GM04504 (cell line): ENCODE data around the gene HARS1.
"Not testable (repeated sequence)": the region's sequence is repeated elsewhere in the genome, so short reads cannot be mapped to it uniquely, and the experiment has no call there.

Experiments
- DNase-seq: peaks from one replicate; pipeline ENCODE4 v3.0.0-alpha.2; 2012; ENCODE audit warnings: low read depth

Gene HARS1

DNA sequence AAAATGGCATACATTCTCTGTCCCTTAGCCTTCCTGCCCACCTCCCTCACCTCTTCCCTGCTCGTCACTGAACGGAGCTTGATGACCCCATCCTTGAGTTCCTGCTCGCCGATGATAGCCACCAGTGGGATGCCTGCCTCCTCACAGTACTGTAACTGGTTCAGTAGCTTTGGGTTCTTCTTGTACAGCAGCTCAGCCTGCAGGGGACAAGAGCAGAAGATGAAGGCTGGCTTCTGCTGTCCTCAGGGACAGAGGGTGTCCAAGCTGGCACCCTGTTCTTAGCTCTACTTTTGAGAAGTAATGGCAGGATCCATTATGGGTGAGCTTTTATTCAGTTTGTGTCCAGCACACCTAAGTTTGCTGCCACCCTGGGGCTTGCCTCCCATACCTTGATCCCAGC is 16.5 kb downstream of the HARS1 start:
- no peak for DNase-seq

DNA sequence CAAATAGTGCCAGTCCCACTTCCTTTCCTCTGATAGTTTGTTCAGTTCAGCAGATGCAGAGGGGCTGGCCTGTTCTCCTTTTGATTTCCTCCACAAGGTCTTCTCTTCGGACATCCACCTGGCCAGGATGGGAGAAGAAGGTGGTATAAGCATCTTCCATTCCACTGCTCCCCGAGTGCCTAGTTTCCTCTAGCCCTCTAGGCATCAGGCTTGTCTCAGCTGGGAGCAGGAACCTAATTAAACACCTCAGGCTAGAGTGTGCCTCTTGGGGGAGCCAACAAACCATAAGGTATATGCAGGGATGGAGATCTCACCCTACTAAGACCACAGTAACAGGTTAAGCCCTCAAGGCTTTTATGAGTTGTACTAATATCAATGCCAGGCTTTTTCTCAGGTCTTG is 17.0 kb downstream of the HARS1 start:
- DNase-seq = no peak

DNA sequence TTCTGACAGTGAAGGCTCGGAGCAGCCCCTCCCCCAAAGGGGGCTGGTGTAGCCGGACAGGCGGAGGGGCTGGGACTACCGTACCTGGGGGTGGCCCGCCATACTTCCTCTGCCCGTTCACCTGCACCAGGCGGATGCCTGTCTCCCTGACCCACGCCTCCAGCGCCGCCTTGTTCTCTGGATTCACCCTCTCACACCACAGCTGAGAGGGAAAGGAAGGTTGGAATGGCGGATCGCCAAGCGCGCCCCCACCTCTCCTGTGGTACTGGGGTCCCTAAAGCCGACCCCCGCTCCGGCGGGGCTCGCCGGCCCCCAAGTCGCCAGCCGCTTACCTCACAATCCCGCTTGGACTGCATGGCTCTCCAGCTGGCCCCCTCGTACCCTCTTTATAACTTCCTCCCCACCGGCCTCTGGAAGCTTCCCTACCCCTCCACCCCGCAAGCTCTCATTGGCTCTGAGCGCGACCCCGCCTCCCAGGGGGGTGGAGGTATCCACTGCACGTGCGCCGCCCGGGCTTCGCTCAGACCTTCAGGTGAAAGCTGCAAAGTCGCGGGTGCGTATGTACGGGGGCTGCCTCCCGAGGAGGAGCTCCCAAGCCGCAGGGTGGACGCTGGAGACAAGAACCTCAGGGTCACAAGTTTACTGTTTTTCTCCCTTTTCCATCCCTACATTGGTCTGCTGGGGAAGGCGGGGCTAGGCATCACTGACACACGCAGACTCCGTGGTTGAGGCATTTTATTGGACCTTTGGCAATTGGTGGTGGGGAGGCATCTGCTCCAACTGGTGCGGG is 17.8 kb downstream of the HARS1 start, which contains the start of gene DND1:
DND1 (minus strand) TSS at position 390 of the 790 bp plus-strand sequence; CDS start at position 356, 34 bp downstream.
- no peak for DNase-seq

DNA sequence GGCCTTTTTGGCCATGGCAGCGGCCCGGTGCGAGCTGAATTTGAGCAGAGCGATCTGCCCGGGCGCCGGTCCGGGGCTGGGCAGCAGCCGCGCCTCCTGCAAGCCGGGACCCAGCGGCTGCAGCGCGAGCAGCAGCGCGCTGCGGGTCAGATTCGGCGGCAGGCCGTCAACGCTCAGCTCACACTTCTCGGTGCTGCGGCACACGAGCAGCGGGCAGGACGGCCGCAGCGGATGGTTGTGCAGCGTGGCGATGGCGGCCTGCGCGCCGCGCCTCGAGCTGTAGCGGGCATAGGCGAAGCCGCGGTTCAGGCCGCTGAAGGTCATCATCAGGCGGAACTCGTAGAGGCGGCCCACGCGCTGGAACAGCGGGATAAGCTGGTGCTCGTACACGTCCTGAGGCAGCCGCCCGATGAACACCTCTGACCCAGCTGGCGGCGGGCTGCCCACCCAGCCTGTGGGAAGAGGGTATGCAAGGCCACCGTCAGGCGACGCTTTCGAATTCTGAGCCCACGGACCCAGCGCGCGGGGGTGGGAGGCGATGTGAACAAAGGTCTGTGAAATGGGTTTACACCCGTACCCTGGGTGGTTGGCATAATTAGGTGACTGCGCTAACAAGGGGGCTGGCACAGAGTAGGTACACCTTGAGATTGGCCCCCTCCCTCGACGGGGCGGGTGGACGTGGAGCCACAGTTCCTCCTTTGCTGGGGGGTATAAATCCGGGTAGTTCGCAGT is 18.5 kb downstream of the HARS1 start:
- no peak for DNase-seq

DNA sequence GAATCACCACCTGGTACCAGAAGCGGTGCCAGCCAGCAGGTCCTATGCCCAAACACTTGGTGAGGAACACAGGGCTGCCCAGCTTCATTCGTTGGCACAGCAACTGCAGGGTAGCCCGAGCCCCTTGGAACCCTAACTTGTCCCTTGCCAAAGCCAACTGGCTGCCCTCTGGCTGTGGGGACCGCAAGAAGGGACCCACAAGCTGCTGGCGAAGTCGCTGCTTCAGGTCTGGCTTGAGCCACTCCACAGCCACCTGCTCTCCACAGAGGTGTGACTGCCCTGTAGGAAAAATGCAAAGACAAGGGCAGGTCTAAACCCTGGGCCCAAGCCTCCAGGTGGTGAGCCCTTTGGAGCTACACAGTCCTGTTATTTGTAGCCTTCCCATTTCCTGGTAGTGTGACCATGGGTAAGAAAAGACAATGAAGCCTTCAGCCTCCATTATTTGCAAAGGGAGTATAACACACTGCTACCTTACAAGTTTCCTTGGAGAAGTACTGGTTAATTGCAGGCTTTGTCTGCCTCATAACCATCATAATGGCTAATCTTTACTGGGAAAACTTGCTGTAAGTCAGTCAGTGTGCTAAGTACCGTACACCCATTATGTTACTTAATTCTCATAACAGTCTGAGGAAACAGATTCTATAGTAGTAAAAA is 19.6 kb downstream of the HARS1 start:
- DNase-seq = no peak

DNA sequence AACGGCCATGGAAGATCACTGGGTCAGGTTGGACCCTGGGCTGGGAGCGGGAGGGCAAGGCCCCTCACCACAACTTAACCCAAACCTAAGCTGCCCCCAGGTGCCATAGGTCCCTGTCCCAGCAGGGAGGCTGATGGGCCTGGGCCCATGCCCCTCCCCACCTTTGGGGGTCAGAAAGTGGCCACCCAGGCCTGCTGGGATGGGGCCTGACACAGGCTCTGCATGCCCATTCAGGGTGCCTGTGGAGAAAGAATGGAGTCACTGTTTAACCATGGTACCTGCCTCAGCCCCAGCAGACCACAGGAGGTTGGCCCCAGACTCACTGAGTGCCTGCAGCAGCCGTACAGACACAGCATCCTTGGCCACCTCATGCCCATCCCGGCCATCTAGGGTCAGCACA is 20.1 kb downstream of the HARS1 start:
- DNase-seq = not testable (repeated sequence)

DNA sequence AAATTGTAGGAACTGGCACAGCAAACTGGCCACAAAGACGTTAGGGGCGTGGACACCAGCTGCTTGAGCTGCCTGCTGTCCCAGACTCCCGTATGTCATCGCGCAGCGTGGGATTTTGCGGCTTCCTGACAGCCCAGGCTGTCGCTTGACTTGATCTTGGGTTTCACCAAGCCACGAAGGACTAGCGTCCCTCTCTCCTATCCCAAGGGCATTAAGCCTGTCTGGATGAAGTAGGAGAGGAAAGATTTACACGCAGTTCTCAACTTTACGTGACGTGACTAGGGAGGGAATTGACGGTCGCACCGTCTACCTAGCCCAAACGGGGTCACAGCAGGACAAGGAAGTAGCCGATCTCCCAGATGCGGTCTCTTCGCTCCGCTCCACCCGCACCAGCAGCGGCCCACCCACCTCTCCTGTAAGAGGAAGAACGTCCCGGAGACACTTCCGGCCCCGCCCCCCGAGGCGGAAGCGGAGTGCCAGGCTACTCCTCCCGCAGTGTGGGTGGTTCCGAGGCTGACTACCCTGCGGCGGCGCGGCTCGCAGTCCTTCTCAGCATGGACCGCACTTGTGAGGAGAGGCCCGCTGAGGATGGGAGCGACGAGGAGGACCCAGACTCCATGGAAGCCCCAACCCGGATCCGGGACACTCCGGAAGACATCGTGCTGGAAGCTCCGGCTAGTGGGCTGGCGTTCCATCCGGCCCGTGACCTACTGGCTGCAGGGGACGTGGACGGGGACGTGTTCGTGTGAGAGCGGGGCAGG is 26.6 kb downstream of the HARS1 start, which contains the start of gene WDR55:
WDR55 (plus strand) TSS at position 546 of the 761 bp plus-strand sequence; CDS start at position 555, 9 bp downstream.
- peak; percentile 81 for DNase-seq

DNA sequence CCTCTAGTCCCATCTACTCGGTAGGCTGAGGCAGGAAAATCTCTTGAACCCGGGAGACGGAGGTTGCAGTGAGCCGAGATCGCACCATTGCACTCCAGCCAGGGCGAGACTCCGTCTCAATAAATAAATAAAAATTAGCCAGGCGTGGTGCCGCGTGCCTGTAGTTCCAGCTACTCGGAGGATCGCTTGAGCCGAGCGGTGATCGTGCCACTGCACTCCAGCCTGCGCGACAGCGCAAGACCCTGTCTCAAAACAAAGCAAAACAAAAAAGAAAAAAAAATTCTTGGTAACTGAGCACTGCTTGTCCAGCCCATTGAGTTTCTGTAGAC is 27.2 kb downstream of the HARS1 start:
- DNase-seq = no peak

DNA sequence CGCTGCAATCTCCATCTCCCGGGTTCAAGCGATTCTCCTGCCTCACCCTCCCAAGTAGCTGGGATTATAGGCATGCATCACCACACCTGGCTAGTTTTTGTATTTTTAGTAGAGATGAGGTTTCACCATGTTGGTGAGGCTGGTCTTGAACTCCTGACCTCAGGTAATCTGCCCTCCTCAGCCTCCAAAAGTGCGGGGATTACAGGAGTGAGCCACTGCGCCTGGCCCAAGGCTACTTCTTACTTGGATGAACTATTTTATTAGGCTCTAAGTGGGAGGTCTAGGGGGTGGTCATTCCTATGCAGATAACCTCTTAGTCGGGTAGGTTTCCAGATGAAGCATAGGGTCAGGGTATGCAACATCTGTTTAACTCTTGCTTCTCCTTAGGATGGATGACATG is 30.8 kb downstream of the HARS1 start:
- DNase-seq = not testable (repeated sequence)

DNA sequence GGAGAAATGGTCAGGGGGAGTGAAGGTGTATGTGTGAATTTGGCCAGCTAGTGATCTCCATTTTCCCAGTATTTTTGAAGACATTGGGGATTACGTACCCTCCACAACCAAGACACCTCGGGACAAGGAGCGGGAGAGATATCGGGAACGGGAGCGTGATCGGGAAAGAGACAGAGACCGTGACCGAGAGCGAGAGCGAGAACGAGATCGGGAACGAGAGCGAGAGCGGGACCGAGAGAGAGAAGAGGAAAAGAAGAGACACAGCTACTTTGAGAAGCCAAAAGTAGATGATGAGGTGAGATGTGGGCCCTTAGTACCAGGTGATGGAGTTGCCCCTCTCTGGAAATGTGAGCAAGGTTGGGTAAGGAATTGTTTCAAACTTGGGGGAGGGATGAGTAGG is 32.3 kb downstream of the HARS1 start:
- no peak for DNase-seq

DNA sequence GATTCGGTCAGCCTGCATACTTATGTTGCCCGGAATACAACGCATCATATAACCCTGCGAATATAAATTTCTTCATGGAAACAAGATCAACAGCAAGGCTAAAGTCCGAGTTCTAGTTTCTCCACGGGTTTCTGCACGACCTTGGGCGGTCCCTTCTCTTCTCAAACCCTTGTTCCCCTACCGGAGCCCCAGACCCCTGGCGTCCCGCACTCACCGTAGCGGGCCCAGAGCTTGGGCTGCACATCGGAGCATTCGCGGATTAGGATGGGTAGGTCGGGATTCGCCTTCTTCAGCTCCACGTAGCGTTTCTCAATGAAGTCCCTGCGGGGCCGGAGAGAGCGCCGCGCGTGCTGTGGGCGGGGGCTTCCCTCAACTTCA is 44.1 kb downstream of the HARS1 start:
- no peak for DNase-seq

DNA sequence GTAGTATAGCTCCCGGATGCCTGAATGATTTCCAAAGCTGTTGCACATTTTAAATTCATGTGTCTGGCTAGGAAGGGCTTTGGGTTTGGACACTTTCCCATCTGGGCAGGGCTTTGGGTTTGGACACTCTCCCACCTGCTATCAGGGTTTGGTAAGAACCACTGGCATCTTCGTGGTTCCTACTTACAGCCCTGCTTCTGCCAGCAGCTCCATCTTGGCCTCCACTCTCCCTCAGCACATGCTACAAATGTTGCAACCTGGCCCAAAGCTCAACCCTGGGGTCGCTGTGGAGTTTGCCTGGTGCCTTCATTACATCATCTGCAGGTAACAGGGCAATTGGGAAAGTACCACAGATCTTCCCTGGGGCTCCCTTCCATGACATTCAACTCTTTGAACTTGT is 48.5 kb downstream of the HARS1 start:
- peak; percentile 62 for DNase-seq

DNA sequence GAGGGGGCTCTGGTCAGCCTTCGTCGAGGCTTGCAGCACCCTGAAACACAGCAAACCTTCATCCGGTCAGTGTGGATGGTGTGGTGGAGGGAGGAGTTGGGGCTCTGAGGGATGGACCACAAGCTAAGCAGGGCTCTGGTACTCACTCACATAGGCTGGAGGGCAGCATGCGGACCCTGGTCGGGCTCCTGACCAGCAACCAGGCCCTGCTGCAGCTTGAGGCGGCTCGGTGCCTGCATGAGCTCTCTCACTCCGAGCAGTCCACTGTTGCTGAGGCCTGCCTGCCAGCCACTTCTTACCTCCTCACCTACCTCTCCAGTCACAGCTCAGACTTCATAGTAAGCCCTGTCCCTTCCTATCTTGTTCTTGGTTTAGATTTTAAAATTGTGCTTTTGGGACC is 49.5 kb downstream of the HARS1 start:
- DNase-seq = no peak

DNA sequence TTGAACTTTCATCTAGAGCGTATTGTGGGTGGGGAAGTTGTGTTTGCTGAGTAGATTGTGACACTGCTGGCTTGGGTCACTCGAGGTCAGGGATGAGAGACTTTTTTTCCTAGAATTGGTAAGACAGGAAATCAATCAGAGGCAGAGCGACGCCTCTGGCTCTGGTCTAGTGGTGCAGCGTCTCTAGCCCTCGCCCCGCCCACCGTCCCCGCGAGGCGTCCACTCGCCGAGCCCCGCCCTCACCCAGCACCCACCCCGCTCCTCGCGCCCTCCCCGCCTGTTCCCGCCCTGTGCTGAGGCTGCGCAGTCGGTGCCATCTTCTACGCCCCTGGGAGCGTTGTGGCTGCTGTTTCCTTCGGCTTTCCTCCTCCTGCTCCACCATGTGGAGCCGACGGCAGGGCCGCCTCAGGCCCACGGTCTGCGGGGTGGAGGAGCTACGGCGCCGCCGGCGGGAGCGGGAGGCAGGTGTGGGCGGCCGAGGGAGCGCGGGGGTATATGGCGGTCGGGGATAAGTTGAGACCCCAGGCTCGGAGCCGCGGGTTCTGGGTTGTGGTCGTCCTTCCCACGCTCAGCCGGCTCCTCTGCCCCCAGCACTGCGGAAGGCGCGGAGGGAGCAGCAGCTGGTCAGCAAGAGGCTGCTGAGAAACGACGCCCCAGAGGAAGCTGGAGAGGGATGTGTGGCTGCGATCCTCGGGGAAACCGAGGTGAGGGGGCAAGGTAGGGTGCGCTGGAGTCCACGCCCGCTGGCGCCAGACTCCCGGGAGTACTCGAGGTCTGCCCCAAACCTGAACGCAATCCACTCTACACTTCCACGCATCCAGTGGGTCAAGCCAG is 51.8 kb downstream of the HARS1 start, which contains the start of gene TMCO6:
TMCO6 (plus strand) TSS at position 304 of the 834 bp plus-strand sequence; CDS start at position 381, 77 bp downstream.
- peak; percentile 92 for DNase-seq

DNA sequence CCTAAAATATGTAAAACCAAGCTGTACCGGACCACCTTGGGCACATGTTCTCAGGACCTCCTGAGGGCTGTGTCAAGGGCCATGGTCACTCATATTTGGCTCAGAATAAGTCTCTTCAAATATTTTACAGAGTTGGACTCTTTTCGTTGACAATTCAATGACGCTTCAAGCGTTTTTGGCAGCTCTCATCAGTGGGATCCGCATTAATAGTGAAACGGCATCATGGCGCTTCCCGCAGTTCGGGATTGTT is 52.3 kb downstream of the HARS1 start:
- DNase-seq = not testable (repeated sequence)

DNA sequence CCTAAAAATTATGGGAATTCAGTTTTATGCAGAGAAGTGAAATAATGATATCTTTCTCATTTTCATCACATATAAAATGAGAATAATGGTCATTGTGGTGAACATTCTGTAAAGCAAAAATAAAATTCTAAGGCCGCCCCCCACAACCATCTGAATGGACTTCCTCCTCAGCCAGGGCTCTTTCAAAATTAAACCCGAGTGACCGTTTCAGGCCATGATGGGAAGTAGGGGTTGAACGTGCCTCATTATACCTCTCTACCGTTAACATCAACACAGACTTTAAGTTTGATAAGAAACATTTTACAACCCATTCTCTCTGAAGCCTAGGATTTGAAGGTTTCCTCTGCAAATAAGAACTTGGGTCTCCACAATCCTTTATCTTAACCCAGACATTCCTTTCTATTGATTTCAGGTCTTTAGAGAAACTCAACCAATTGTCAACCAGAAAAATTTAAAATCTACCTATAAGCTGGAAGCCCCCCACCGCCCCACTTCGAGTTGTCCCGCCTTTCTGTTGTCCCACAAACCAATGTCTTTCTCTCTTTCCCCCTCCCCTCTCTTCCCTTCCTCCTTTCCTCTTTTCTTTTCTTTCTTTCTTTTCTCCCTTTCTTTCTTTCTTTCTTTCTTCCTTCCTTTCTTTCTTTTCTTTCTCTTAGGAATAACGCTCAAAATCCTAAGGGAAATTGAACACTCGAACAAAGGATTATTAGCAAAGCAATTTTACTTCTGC is 53.6 kb downstream of the HARS1 start:
- no peak for DNase-seq

DNA sequence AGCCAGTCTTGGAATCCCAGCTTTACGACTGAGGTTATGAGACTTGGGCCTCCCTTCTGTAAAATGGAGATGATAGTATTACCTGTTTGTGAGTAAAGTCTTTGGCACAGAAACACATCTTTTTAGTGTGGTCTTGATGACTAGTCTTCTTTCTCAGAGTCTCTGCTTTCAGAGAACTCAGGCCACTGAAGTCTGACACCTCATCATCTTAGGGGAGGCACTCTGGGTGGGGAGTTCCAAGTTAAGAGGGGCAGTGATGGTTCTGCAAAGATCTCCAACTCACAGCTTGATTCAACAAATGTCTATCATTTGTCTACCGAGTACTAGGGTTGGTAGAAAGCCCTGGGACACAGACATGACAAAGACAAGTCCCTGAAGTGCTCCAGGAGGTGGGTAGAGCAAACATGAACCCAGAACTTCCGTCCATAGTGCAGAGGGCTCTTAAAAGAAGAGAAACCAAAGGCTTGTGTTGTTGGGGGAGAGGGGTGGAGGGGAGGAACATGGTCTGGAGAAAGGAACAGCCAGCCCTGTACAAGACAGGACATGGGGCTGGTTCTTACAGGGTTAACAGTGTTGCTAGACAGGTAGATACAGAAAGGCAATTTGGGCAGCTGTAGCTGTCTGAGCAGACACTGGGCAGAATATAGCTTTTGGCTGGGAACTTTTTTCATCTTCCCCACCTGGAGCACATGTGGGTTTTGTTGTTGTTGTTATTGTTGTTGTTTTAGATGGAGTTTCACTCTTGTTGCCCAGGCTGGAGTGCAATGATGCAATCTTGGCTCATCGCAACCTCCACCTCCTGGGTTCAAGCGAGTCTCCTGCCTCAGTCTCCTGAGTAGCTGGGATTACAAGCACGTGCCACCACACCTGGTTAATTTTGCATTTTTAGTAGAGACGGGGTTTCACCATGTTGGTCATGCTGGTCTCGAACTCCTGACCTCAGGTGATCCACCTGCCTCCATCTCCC is 55.6 kb downstream of the HARS1 start:
- DNase-seq = no peak

DNA sequence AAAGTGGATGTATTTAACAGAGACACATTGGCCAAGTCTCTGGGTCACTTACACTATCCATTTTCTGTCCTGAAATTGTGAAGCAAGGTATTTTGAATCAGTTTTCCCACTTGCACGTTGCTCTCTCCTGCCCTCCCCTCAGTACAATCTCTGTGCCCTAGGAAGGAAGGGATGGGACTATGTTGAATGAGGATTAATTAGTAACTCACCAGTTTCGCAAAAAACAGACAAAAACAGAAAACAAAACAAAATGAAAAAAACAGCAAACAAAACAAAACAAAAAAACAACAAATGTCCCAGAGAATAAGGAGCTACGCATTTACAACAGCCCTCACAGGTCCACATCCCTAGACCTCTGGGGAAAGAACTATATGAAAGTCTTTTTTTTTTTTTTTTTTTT is 57.1 kb downstream of the HARS1 start:
- DNase-seq = no peak

DNA sequence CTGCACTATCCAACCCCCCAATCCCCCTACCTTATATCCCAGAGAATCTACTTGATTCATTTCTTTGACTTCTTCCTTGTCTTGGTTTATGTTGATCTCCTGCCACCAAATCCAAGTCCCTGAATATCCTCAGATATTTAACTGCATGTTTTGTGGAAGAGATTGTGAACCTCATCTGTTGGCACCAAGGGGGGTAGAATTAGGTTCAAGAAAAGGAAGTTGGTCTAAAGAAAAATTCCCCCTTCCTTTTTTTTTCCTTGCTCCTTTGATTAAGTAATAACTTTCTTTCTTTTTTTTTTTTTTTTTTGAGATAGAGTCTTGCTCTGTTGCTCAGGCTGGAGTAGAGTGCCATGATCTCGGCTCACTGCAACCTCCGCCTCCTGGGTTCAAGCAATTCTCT is 57.7 kb downstream of the HARS1 start:
- DNase-seq = no peak
